HG03095 (cell line): Measurements from ENCODE around the gene RANBP1.
A peak's percentile ranks its signal among the peaks of the same experiment; 100 is the strongest.
"Not testable (repeated sequence)": the region's sequence is repeated elsewhere in the genome, so short reads cannot be mapped to it uniquely, and the experiment has no call there.

Experiments
- ATAC-seq: cut with Tn5 transposase; IDR thresholded peaks from one replicate; pipeline ENCODE4 v1.9.1; 2021; ENCODE audit warnings: moderate library complexity; ENCODE audit not compliant: unreplicated experiment

The RANBP1 gene

GRCh38 chr22:20115691-20116375 is at the start of gene RANBP1:
Gene RANBP1, plus strand, starts transcription at chr22:20116104. Its CDS starts 81 bp downstream, at chr22:20116185.
- no peak for ATAC-seq

GRCh38 chr22:20066617-20067383 is 49.1 kb upstream of the RANBP1 start:
- ATAC-seq: no peak

GRCh38 chr22:20067384-20067682 is 48.6 kb upstream of the RANBP1 start:
- ATAC-seq: not testable (repeated sequence)

GRCh38 chr22:20068640-20069039 is 47.3 kb upstream of the RANBP1 start:
- ATAC-seq: no peak

GRCh38 chr22:20069331-20070042 is 46.4 kb upstream of the RANBP1 start:
- no peak for ATAC-seq

- ATAC-seq: no peak
These were observed 44.4 kb upstream of the RANBP1 start for GRCh38 chr22:20071524-20071972.

- ATAC-seq: no peak
These were observed 39.2 kb upstream of the RANBP1 start for GRCh38 chr22:20076627-20077172.

- ATAC-seq: peak; percentile 62
These were observed 36.0 kb upstream of the RANBP1 start, which contains the start of gene DGCR8 for GRCh38 chr22:20079745-20080444. Gene DGCR8, plus strand, starts transcription at chr22:20080241. Its CDS starts 5,723 bp downstream, at chr22:20085964.

GRCh38 chr22:20080445-20080775 is 35.5 kb upstream of the RANBP1 start:
- ATAC-seq: peak; percentile 49

GRCh38 chr22:20080776-20081654 is 34.9 kb upstream of the RANBP1 start:
- ATAC-seq: no peak

- ATAC-seq: no peak
These were observed 32.6 kb upstream of the RANBP1 start for GRCh38 chr22:20083157-20083890.

GRCh38 chr22:20083891-20084546 is 31.9 kb upstream of the RANBP1 start:
- no peak for ATAC-seq

GRCh38 chr22:20084547-20085413 is 31.1 kb upstream of the RANBP1 start:
- ATAC-seq: no peak

- no peak for ATAC-seq
These were observed 30.3 kb upstream of the RANBP1 start for GRCh38 chr22:20085651-20086050.

- ATAC-seq: no peak
These were observed 29.8 kb upstream of the RANBP1 start for GRCh38 chr22:20086101-20086599.

GRCh38 chr22:20086763-20087162 is 29.1 kb upstream of the RANBP1 start:
- ATAC-seq: no peak
